Progenitor cell of endocrine pancreas (in vitro differentiated cells): ENCODE measurements around the gene GTPBP4. TPM values are rescaled to one million over a fixed set of nuclear protein-coding genes. Genes with fewer than 3 reads are reported as not detected.

Source experiments
- DNase-seq: peaks from one replicate; pipeline ENCODE4 v3.0.0; 2021; ENCODE audit warnings: low spot score; ENCODE audit not compliant: unreplicated experiment
- H3K27ac Mint-ChIP-seq: 2 replicates; pipeline ENCODE4 v1.8.0; 2021; ENCODE audit warnings: mild to moderate bottlenecking, moderate library complexity, mixed read lengths
- H3K27me3 Mint-ChIP-seq: 2 replicates; pipeline ENCODE4 v1.8.0; 2021; ENCODE audit warnings: mixed read lengths
- H3K36me3 Mint-ChIP-seq: 2 replicates; pipeline ENCODE4 v1.8.0; 2022; ENCODE audit warnings: mixed read lengths; ENCODE audit not compliant: insufficient read depth
- H3K4me1 Mint-ChIP-seq: 2 replicates; pipeline ENCODE4 v1.8.0; 2021; ENCODE audit warnings: low read depth, mixed read lengths
- H3K4me3 Mint-ChIP-seq: 2 replicates; pipeline ENCODE4 v1.8.0; 2021; ENCODE audit warnings: low read depth, mild to moderate bottlenecking, moderate library complexity, mixed read lengths
- H3K9me3 Mint-ChIP-seq: 2 replicates; pipeline ENCODE4 v1.8.0; 2021; ENCODE audit warnings: low read depth, mixed read lengths
- total RNA-seq: library from RNA; stranded (reverse); gene quantifications from 2 replicates; pipeline ENCODE4 v1.2.1, GENCODE V29; 2021
- TF ChIP-seq, protein P1 (sequence below): fragments of 200-600 bp; sonication (generic); IDR thresholded peaks from one replicate; pipeline ENCODE4 v1.5.0; 2021; ENCODE audit warnings: antibody characterized with exemption, mild to moderate bottlenecking; ENCODE audit not compliant: unreplicated experiment

The GTPBP4 gene
- total RNA-seq, 1 donor from 2014 or later = 53.2 TPM

DNA sequence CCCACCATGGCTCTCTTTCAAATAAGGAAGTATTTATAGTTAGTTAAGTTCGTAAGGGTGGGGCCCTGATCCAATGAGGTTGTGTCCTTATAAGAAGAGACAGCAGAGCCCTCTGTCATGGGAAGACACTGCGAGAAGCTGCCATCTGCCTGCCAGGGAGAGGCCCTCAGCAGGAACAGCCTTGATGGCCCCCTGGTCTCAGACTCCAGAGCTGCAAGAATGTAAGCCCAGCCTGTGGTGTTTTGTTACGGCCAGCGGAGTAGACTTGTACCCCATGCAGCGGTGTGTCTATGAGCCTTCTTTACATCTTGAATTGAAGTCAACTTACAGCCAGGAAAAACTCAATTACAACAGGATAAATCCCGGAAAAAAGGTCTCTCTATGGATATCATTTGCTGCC is 42.5 kb upstream of the GTPBP4 start:
- Mint-ChIP-seq H3K36me3 (no peaks in the 10 kb centered on the region), H3K27ac (no peak overlapping the region), H3K4me3 (no peak overlapping the region)

DNA sequence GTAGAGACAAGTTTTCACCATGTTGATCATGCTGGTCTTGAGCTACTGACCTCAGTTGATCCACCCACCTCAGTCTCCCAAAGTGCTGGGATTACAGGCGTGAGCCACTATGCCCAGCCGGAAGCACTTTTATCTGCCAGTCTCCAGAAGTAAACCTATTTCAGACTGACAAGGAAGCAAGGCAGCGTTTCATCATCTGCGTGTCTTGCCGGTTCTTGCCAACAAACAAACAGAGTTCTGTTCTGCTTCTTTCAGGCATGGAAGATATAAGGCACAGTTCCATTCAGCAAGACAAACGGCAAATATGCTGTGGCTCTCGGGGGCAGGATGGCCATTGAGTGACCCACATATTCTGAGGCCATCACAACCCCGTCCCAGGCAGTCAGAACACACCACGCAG is 41.2 kb upstream of the GTPBP4 start:
- Mint-ChIP-seq H3K4me1 (peaks cover 7% of the 10 kb centered on the region), H3K27me3 (peaks cover 9% of the 10 kb centered on the region)
- TF ChIP-seq, protein P1, sequence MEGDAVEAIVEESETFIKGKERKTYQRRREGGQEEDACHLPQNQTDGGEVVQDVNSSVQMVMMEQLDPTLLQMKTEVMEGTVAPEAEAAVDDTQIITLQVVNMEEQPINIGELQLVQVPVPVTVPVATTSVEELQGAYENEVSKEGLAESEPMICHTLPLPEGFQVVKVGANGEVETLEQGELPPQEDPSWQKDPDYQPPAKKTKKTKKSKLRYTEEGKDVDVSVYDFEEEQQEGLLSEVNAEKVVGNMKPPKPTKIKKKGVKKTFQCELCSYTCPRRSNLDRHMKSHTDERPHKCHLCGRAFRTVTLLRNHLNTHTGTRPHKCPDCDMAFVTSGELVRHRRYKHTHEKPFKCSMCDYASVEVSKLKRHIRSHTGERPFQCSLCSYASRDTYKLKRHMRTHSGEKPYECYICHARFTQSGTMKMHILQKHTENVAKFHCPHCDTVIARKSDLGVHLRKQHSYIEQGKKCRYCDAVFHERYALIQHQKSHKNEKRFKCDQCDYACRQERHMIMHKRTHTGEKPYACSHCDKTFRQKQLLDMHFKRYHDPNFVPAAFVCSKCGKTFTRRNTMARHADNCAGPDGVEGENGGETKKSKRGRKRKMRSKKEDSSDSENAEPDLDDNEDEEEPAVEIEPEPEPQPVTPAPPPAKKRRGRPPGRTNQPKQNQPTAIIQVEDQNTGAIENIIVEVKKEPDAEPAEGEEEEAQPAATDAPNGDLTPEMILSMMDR = no peak

More for the DNA sequence above, 42.5 kb upstream of the GTPBP4 start:
- Mint-ChIP-seq H3K4me1 (peaks cover 7% of the 10 kb centered on the region), H3K27me3 (peaks cover 8% of the 10 kb centered on the region), H3K9me3 (no peaks in the 10 kb centered on the region)
- no peak for DNase-seq
- TF ChIP-seq, protein P1 = no peak

DNA sequence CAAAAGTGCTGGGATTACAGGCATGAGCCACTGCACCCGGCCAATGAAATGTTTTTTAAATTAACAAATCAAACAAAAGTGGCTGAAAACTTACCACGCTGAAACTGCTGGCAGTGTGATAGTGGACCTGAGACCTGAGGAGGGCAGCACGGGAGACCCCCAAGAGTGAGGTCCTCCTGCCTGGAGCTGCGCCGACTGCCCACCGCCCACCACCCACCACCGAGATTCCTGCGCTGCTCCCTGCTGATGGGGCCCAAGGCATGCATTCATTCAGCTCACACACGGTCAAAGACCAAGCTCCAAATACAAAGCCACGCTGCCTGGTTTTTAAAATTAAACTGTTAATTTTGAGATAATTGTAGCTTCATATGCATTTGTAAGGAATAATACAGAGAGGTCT is 40.4 kb upstream of the GTPBP4 start:
- Mint-ChIP-seq H3K27ac (no peak overlapping the region), H3K36me3 (no peaks in the 10 kb centered on the region), H3K27me3 (peaks cover 9% of the 10 kb centered on the region), H3K4me1 (peaks cover 7% of the 10 kb centered on the region), H3K4me3 (no peak overlapping the region), H3K9me3 (no peaks in the 10 kb centered on the region)
- no peak for DNase-seq
- TF ChIP-seq, protein P1 = no peak

More for the DNA sequence above, 41.2 kb upstream of the GTPBP4 start:
- no peak for DNase-seq
- H3K36me3 Mint-ChIP-seq = no peaks in the 10 kb centered on the region
- H3K4me3 Mint-ChIP-seq = no peak overlapping the region
- no peaks in the 10 kb centered on the region for H3K9me3 Mint-ChIP-seq
- no peak overlapping the region for H3K27ac Mint-ChIP-seq

DNA sequence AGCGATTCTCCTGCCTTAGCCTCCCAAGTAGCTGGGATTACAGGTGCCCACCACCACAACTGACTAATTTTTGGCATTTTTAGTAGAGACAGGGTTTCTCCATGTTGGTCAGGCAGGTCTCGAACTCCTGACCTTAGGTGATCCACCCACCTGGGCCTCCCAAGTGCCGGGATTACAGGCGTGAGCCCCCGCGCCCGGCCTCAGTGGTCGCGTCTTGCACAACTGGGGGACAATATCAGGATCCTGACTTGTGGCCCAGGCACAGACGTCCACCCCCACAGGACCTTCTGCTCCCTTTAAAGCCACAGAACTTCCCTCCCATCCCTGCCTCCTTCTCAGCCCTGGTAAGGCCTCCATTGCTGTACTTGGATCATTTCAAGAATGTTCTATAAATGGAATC is 39.9 kb upstream of the GTPBP4 start:
- no peak overlapping the region for H3K27ac Mint-ChIP-seq
- DNase-seq = no peak
- no peak overlapping the region for H3K4me3 Mint-ChIP-seq

DNA sequence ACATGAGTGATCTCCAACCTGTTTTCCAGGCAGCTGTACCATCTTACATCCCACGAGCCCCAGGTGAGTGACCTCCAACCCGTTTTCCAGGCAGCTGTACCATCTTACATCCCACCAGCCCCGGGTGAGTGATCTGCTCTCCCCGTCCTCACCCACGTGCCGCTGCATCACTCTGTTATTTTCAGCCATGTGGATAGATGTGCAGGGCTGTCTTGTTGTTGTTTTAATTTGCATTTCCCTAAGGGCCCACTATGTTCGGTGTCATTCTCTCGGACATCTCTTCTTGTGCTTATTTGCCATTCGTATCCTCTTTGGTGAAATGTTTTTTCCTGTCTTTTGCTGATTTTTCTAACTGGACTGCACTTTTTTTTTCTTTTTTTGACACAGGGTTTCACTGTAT is 38.8 kb upstream of the GTPBP4 start:
- H3K4me3 Mint-ChIP-seq = no peak overlapping the region
- H3K27me3 Mint-ChIP-seq = peaks cover 16% of the 10 kb centered on the region
- TF ChIP-seq, protein P1 = no peak
- DNase-seq = no peak
- H3K9me3 Mint-ChIP-seq = no peaks in the 10 kb centered on the region
- no peaks in the 10 kb centered on the region for H3K36me3 Mint-ChIP-seq
- H3K4me1 Mint-ChIP-seq = peaks cover 2% of the 10 kb centered on the region
- H3K27ac Mint-ChIP-seq = no peak overlapping the region

More for the DNA sequence above, 39.9 kb upstream of the GTPBP4 start:
- TF ChIP-seq, protein P1 = no peak
- no peaks in the 10 kb centered on the region for H3K36me3 Mint-ChIP-seq
- peaks cover 7% of the 10 kb centered on the region for H3K4me1 Mint-ChIP-seq
- no peaks in the 10 kb centered on the region for H3K9me3 Mint-ChIP-seq
- peaks cover 9% of the 10 kb centered on the region for H3K27me3 Mint-ChIP-seq
